Liver (tissue), 9 donors: ENCODE measurements around the gene ATAD5. TPM values are rescaled to one million over a fixed set of nuclear protein-coding genes. Genes with fewer than 3 reads are reported as not detected.

ENCODE experiments used
- DNase-seq: peaks from one replicate; pipeline ENCODE4 v3.0.0-alpha.2; 2017; ENCODE audit warnings: low spot score
- H3K27ac ChIP-seq, 2 donors: one replicate each; pipeline ENCODE4 v1.7.0; 2013; ENCODE audit warnings: inconsistent platforms in 2 of 2, low read length in 2 of 2, control low read depth in 1 of 2, low read depth in 1 of 2, mild to moderate bottlenecking in 1 of 2
- H3K27me3 ChIP-seq, 4 donors: one replicate each; pipeline versions ENCODE4 v1.6.1 to v1.7.0; 2013; ENCODE audit warnings: low read length in 3 of 4, inconsistent platforms in 1 of 4, mild to moderate bottlenecking in 1 of 4, moderate library complexity in 1 of 4; ENCODE audit not compliant: control insufficient read depth in 4 of 4, insufficient read depth in 4 of 4
- H3K36me3 ChIP-seq, 4 donors: one replicate each; pipeline versions ENCODE4 v1.6.1 to v1.7.0; 2013; ENCODE audit warnings: low read length in 3 of 4, mild to moderate bottlenecking in 3 of 4, low read depth in 1 of 4, moderate library complexity in 1 of 4; ENCODE audit not compliant: control insufficient read depth in 4 of 4, insufficient read depth in 3 of 4
- H3K4me1 ChIP-seq, 4 donors: one replicate each; pipeline versions ENCODE4 v1.6.1 to v1.7.0; 2013; ENCODE audit warnings: low read length in 3 of 4, mild to moderate bottlenecking in 3 of 4, moderate library complexity in 1 of 4; ENCODE audit not compliant: control insufficient read depth in 4 of 4, insufficient read depth in 4 of 4
- H3K4me3 ChIP-seq, 3 donors: one replicate each; pipeline versions ENCODE4 v1.6.1 to v1.7.0; 2013; ENCODE audit warnings: low read length in 3 of 3, control low read depth in 1 of 3, low read depth in 1 of 3, mild to moderate bottlenecking in 1 of 3
- H3K9ac ChIP-seq, 2 donors: one replicate each; pipeline ENCODE4 v1.7.0; 2013; ENCODE audit warnings: low read length in 2 of 2, mild to moderate bottlenecking in 2 of 2, moderate library complexity in 2 of 2, control low read depth in 1 of 2, low read depth in 1 of 2
- H3K9me3 ChIP-seq, 4 donors: one replicate each; pipeline versions ENCODE4 v1.6.1 to v1.7.0; 2013; ENCODE audit warnings: low read length in 3 of 4; ENCODE audit not compliant: control insufficient read depth in 4 of 4
- ATF3 ChIP-seq: IDR thresholded peaks from 2 replicates; pipeline ENCODE4 v1.6.1; 2016; ENCODE audit warnings: antibody characterized with exemption
- CTCF ChIP-seq: fragments of 150-350 bp; IDR thresholded peaks from 2 replicates; pipeline ENCODE4 v1.5.1; 2017; ENCODE audit warnings: improper control_type of control experiment, low read depth, low read length; ENCODE audit not compliant: missing input control
- EGR1 ChIP-seq, 2 donors: IDR thresholded peaks; 2 replicates each; pipeline ENCODE4 v1.6.1; 2016 to 2018; ENCODE audit warnings: antibody characterized with exemption in 2 of 2, low read depth in 2 of 2
- FOXA1 ChIP-seq: IDR thresholded peaks from 2 replicates; pipeline ENCODE4 v1.6.1; 2016; ENCODE audit warnings: antibody characterized with exemption
- FOXA2 ChIP-seq: IDR thresholded peaks from 2 replicates; pipeline ENCODE4 v1.6.1; 2016; ENCODE audit warnings: antibody characterized with exemption
- GABPA ChIP-seq, 2 donors: IDR thresholded peaks in 1 of 2; conservative IDR thresholded peaks in 1 of 2; 2 replicates each; pipeline ENCODE4 v1.6.1; 2016; ENCODE audit warnings: antibody characterized with exemption in 2 of 2, mild to moderate bottlenecking in 1 of 2, moderate library complexity in 1 of 2
- HNF4A ChIP-seq, 2 donors: conservative IDR thresholded peaks; 2 replicates each; pipeline ENCODE4 v1.6.1; 2016; ENCODE audit warnings: antibody characterized with exemption in 2 of 2, mild to moderate bottlenecking in 2 of 2
- HNF4G ChIP-seq: IDR thresholded peaks from 2 replicates; pipeline ENCODE4 v1.6.1; 2016; ENCODE audit warnings: antibody characterized with exemption
- JUND ChIP-seq, 2 donors: IDR thresholded peaks; 2 replicates each; pipeline ENCODE4 v1.6.1; 2016; ENCODE audit warnings: antibody characterized with exemption in 2 of 2
- MAX ChIP-seq: IDR thresholded peaks from 2 replicates; pipeline ENCODE4 v1.6.1; 2016; ENCODE audit warnings: antibody characterized with exemption
- NR2F2 ChIP-seq: IDR thresholded peaks from 2 replicates; pipeline ENCODE4 v1.6.1; 2016; ENCODE audit warnings: antibody characterized with exemption
- RAD21 ChIP-seq, 2 donors: IDR thresholded peaks; 2 replicates each; pipeline ENCODE4 v1.6.1; 2016; ENCODE audit warnings: antibody characterized with exemption in 2 of 2, mild to moderate bottlenecking in 2 of 2
- REST ChIP-seq: IDR thresholded peaks from 2 replicates; pipeline ENCODE4 v1.6.1; 2016; ENCODE audit warnings: antibody characterized with exemption, mild to moderate bottlenecking
- RXRA ChIP-seq, 2 donors: IDR thresholded peaks; 2 replicates each; pipeline ENCODE4 v1.6.1; 2017 to 2018; ENCODE audit warnings: antibody characterized with exemption in 2 of 2, mild to moderate bottlenecking in 1 of 2
- SP1 ChIP-seq: IDR thresholded peaks from 2 replicates; pipeline ENCODE4 v1.6.1; 2018; ENCODE audit warnings: antibody characterized with exemption, mild to moderate bottlenecking
- TAF1 ChIP-seq: conservative IDR thresholded peaks from 2 replicates; pipeline ENCODE4 v1.6.1; 2016; ENCODE audit warnings: antibody characterized with exemption, mild to moderate bottlenecking
- YY1 ChIP-seq: IDR thresholded peaks from 2 replicates; pipeline ENCODE4 v1.6.1; 2016; ENCODE audit warnings: antibody characterized with exemption, mild to moderate bottlenecking
- ZBTB33 ChIP-seq: IDR thresholded peaks from 2 replicates; pipeline ENCODE4 v1.6.1; 2016; ENCODE audit warnings: antibody characterized with exemption
- WGBS: extraction: QIAGEN DNeasy Blood & Tissue Kit; methylation state at CpG from one replicate; pipeline ENCODE4 v1.1.7; 2013; 5-methylcytosine and 5-hydroxymethylcytosine counted together
- polyA plus RNA-seq, 2 donors: library from polyadenylated mRNA; stranded (reverse) in 1 of 2; unstranded in 1 of 2; fragments of 200-250 nt in 1 of 2; fragments of >200 nt in 1 of 2; fragmentation: Nextera tagmentation in 1 of 2; extraction: Ambion mirVana in 1 of 2; gene quantifications; one replicate each; pipeline versions ENCODE4 v1.2.1 to v1.2.3, GENCODE V29; 2013 to 2015
- total RNA-seq, 2 donors: library from RNA; depleted of rRNA; stranded (reverse); fragments of >200 nt; gene quantifications; one replicate each; pipeline ENCODE4 v1.2.3, GENCODE V29; 2014
- donor health status: healthy.
- donor health status: healthy.
- donor health status: healthy.
- donor health status: healthy.
- donor health status: healthy.

The ATAD5 gene
- 10 to 100 TPM in 1 of 2 donors, under 1 TPM in 1; 0.59 to 10.6 TPM for total RNA-seq
- under 1 TPM; 0.15 to 0.44 TPM for polyA plus RNA-seq

- Histone ChIP-seq H3K27me3 (no peaks in the 10 kb centered on the region), H3K9me3 (no peaks in the 10 kb centered on the region)
Observed at GRCh38 chr17:30831663-30832437, at the start of gene ATAD5. Gene ATAD5, plus strand, starts transcription at chr17:30831966. Its CDS starts 382 bp downstream, at chr17:30832348.

More at GRCh38 chr17:30831663-30832437, at the start of gene ATAD5:
- Histone ChIP-seq H3K36me3 (no peaks in the 10 kb centered on the region), H3K9ac (peak within 1 kb of the TSS; percentile 60 to 66), H3K27ac (no peak within 1 kb of the TSS), H3K4me1 (peaks cover 5 to 15% (median 12%) of the 10 kb centered on the region in 4 donors), H3K4me3 (peak within 1 kb of the TSS; percentile 80 to 95 (median 82))
- no peak for TF ChIP-seq TAF1
- TF ChIP-seq SP1: peak; percentile 66
- peak in 1 of 2 donors; percentile 44 for TF ChIP-seq RAD21 (IDR thresholded peaks at IDR 0.05)
- no peak for TF ChIP-seq EGR1 (IDR thresholded peaks at IDR 0.05; ENCODE audit: low read depth in 2 of 2)
- TF ChIP-seq HNF4A (conservative IDR thresholded peaks at IDR 0.05): peak; percentile 52 to 56
- peak; percentile 64 to 78 for TF ChIP-seq RXRA (IDR thresholded peaks at IDR 0.05)
- no peak for TF ChIP-seq ATF3
- peak; percentile 22 to 85 for TF ChIP-seq GABPA (IDR thresholded peaks at IDR 0.05 in 1 of 2, conservative IDR thresholded peaks at IDR 0.05 in 1 of 2)
- no peak for TF ChIP-seq CTCF
- peak; percentile 86 for TF ChIP-seq MAX
- no peak for TF ChIP-seq FOXA2
- peak; percentile 97 for TF ChIP-seq ZBTB33
- TF ChIP-seq NR2F2: peak; percentile 72
- peak; percentile 95 for TF ChIP-seq YY1
- TF ChIP-seq HNF4G: no peak
- peak; percentile 71 for TF ChIP-seq FOXA1
- TF ChIP-seq JUND (IDR thresholded peaks at IDR 0.05): no peak
- peak; percentile 68 for TF ChIP-seq REST
- under 1% methylated on average over 59 of the region's 59 CpGs for WGBS
- peak; percentile 91 for DNase-seq
